HG02981 (cell line): ENCODE results near the gene LDLRAD4.
A peak's percentile ranks its signal among the peaks of the same experiment; 100 is the strongest.

Experiments used
- ATAC-seq: cut with Tn5 transposase; IDR thresholded peaks from one replicate; pipeline ENCODE4 v1.9.1; 2021; ENCODE audit warnings: mild to moderate bottlenecking, moderate library complexity; ENCODE audit not compliant: unreplicated experiment

The LDLRAD4 gene

DNA sequence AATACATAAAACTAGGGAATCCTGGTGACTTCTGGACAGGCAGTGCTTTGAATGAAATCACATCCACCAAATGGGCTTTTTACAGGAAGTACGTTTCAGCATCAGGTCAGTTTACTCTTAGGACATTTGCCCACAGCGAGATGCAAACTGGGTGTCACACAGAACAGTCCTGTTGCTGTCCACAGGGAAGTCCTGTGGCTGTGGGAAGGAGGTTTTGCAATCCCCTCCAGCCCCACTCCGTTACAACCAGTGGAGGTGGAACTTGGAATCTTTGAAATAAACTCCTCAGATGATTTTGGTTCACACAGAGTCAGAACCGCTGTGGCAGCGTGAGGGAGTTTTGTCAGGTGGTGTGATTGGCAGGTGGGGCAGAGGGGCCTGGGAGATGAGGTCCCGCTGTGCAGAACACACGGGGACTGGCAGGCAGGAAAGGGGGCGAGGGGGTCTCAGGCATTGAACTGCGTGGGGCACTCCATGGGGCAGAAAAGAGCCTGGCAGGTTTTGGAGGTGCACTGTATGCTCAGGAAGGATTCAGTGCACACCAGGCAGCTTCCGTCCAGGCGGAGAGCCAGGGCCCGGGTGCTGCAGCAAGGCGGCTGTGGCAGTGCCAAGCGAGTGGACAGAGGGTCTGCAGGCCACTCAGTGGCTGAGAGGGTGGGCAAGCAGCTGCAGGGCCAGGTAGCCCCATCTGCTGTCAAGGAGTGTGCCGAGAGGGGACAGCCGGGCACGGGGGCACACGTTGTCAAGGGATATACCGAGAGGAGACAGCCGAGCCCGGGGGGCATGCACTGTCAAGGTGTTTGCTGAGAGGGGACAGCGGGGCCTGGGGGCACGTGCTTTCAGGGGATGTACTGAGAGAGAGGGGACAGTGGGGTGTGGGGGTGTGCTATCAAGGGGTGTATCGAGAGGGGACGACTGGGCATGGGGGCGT, 148.7 kb downstream of the LDLRAD4 start:
- no peak for ATAC-seq

DNA sequence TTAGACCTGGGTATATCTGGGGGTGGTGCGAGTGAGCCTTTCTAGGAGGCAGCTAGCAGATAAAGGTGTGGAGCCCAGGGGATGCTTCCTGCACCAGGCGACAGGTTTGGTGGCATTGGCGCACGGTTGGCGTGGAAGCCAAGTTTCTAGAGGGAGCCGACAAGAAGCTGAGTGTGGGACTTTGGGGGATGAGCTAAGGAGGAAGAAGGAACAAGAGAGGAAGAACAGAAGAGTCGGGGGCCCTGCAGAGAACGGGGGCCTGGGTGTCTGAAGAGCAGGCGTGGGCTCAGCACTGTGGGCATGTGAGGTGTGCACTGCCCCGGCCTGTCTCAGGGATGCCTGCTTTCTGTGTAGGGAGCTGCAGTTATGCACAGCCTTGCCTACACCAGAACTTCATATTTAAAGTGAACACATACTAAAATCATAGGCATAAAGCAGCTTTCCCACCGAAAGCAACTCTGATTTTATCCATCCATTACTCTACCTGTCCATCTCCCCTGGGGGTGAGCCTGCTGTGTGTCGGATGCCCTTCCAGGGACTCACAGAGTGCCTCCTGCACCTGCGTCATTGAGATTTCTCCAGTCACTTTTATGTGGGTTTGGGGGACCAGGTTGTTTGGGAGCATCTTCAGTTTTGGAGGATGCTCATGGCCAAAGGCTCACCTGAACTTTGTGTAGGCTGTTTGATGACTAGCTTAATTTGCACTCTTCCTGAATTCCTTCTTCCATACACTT, 149.7 kb downstream of the LDLRAD4 start:
- ATAC-seq, result no peak

- no peak for ATAC-seq
Observed at GRCh38 chr18:13369353-13369752, 150.8 kb downstream of the LDLRAD4 start.

DNA sequence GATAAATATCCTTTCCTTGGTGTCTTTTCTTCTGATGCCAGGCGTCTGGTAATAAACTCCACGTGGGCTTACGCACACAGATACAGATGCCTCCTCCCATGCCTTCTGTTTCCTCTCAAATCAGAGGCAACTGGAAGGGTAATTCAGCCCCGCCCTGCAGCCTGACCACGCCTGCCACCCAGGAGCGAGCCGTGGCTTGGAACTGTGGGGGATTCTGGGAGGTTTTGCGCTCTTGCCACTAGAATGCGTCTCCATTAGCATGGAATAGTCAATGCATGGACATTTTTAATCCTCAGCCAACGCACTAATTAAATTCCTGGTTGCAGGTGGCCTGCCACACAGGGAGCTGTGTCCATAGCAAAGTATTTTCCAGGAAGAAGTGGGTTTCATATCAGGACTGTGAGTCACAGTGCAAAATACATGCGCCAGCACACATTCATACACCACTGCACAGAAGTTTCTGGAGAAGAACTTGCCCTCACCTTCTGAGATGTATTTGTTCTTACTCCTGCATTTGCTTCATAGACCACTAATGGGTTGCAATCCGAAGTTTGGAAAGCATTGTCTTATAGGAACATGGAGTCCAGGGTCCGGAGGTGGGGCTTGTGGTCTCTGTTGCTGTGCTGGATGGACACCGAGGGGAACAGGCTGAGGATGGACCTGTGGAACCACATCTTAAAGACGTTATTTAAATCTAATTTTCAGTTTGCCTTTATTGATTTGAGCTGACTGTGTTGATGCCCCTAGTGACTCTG, 151.4 kb downstream of the LDLRAD4 start:
- ATAC-seq, result no peak

DNA sequence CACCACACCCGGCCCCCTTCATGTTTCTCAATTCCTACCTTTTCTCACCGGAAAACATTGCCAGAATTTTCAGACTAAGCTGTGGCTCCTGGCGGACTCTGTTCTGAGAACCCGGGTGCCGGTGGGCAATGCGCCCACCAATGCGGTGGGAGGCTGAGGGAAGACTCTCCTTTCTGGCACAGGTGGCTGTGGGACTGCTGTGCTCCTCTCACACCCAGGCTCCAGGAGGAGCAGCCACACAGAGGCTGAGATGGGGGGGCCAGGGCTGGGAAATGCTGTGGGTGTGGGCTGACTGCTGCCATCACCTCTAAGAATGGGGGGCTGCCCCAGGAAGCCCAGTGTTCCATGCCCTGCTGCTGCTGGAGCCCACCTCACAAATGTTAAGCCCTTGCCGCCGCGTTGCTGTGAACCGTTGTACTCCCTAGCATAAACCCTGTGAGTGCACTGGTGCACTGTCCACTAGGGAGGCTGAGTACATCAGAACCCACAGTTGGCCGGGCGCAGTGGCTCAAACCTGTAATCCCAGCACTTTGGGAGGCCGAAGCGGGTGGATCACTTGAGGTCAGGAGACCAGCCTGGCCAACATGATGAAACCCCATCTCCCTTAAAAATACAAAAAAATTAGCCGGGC, 152.6 kb downstream of the LDLRAD4 start:
- no peak for ATAC-seq

DNA sequence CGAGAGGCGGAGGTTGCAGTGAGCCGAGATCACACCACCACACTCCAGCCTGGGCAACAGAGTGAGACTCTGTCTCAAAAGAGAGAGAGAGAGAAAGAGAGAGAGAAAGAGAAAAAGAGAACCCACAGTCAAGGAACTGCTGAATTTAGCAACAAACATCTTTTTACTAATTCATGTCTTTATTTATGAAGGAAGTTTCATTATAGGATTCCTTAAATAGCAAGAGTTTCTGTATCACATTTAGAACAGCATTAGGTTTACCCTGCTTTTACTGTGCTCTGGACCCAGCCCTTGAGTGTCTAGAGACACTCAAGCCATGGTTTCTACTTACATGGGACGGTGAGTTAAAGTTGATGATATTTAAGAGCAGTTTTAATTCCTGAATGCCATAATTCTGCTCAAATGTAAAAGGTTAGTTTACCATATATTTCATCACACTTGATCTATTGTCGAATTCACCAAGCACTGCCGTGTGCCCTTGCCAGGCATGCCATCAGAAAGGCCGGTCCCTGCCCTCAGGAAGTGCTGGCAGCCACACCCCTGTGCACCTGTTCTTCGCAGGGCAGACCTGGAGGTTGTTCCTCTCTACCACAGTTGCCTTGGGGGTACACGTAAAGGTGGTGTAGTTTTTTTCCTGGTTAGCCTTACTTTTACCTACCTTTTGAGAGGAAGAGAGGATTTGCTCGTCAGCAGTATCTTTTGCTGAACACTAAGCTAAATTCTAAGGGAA, 153.3 kb downstream of the LDLRAD4 start:
- ATAC-seq, result no peak

DNA sequence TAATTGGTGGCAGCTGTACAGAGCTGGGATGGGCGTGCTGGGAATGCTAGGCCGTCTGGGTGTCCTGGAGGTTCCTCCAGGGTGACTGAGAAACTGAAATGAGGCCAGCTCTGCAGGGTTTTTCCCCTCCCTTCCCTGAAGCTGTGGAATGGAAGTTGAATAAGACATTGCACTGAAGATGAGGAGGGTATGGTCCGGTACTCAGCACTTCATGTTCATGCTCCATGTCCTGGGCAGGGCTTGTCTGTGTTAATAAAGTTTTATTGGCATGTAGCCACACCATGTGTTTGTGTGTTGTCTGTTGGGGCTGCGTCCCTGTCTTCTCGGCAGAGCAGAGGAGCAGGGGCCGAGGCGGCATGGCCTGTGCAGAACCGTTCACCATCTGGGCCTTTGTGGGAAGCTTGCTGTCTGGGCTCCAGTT, 154.0 kb downstream of the LDLRAD4 start:
- ATAC-seq, result no peak

DNA sequence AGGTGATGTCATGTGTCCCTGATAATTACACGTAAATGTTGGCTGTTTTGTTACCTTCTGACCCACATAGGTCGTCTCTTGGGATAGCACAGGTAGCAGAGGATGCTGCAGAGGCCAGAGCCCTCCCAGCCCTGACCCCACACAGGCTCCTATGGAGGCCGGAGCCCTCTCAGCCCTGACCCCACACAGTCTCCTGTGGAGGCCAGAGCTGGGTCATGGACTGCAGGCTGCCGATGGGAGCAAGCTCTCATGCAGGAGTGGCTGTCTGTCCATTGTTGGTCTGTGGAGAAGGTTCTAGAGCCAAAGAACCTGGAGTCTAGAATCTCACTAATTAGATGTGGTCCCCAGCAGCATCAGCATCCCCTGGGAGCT, 155.5 kb downstream of the LDLRAD4 start:
- no peak for ATAC-seq

DNA sequence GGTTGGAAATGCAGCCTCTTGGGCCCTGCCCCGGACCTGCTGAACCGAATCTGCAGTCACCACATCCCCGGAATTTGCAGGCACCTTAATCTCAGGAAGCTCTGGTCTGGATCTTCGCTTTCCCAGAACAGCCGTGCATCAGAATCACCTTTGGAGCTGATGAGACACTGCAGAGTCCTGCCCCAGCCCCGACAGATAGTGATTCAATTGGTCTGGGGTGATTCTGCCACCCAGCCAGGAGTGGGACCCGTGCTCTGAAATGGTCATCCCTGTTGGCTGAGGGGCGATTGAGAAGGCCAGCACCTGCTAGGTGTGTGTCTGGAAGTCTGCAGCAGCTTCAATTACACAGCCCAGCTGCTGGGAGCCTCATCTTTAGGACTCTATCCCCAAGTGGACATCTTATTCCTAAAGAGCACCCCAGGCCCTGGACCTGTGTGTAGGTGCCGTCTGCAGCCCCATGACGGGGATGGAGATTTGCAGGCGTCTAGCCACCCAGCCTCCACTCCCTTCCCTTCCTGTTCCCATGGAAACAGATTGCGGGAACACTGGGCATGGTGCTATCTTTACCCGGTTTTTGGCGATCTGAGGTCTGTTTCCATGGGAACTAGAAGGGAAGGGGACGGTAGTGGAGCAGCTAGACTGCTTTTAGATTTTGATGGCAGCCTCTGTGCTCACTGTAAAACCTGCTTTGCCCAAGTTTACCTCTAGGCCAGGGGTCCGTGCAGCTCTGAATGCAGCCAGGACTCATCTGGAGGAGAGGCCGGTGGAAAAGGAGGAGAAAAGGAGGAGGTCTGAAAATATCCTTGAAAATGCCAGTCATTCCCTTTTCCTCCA, 156.1 kb downstream of the LDLRAD4 start:
- no peak for ATAC-seq

DNA sequence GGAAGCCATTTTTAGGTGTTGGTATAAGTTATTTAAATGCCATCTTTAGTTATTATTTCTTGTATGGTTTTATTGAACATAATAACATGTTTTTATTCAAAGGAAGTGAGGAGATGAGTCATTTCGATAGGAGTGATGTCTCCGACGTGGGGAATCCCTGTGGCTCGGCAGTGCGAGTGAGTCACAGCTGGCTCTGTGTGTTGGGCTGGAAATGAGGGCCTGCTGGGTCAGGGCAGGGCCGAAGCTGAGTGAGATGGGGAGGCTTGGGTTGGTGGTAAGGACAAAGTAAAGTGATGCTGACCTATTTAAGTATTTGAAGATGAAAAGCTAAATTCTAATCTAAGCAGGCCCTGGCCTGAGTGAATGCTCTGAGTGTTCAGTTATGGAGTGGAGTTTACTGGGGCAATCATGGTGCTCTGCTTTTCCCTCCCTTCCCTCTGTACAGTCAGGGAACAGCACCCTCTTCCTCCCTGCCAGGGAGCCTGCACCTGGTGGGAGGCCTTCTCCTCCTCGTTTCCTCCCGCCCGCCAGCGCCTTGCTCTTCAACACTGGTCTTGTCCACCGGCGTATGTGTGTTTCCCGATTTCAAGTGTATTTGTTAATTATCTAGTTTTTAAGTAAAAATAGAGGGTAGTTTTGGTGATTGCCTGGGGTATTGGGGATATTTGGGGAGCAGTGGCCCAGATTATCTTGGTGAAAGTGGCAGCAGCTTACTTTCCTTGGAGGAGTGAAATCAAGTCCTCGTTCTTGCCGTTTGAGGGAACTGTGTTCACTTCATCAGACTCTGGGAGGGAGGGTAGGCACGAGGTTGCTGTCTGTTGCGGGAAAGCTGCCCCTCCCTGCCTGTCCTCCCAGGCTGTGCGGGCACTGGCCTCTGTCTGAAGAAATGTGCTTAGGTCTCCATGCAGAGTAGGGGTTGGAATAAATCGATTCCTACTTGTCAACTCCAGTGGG, 157.0 kb downstream of the LDLRAD4 start:
- peak; percentile 88 for ATAC-seq

DNA sequence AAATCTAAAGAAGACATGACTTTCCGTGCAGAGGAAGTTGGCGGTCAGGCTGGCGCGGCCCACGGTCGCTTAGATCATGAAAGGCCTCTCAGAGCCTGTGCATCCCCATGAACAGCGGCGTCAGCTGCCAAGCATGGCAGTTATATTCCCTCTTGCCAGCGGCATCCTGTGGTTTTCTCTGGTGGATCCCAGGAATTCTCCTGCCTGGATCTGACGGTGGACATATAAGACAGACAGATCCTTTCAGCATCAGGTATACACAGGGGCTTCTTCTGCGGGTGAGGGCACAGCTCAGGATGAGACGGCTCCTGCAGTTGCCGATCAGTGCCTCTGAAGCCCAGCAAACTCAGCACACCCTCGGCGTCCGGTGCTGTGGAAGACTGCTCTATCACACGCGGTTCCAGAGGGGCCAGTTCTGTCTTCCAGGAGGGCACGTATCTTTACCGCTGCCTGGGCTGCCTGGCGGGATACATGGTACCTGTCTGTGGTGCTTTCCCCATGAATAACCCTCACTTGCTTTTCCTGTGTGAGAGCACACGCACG, 157.8 kb downstream of the LDLRAD4 start:
- no peak for ATAC-seq

GRCh38 chr18:13376841-13377351, 158.3 kb downstream of the LDLRAD4 start:
- no peak for ATAC-seq

DNA sequence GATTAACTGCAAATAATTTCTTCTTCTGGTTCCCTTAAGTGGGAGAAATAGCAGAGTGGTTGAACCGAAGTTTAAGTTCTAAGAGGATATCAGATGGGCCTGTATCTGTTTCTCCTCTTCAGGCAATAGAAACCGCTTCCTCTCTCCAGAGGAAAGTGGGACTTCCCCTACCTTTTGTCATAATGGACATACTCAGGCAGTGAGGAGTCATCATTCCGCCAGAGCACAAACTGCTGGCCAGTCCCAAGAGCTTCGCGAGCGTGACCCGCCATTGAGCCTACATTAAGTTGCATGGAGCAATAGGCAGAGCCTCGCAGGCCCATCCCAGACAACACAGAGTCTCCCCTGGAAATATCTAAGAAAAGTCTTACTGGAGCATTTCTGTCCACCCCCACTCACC, 158.9 kb downstream of the LDLRAD4 start:
- no peak for ATAC-seq

DNA sequence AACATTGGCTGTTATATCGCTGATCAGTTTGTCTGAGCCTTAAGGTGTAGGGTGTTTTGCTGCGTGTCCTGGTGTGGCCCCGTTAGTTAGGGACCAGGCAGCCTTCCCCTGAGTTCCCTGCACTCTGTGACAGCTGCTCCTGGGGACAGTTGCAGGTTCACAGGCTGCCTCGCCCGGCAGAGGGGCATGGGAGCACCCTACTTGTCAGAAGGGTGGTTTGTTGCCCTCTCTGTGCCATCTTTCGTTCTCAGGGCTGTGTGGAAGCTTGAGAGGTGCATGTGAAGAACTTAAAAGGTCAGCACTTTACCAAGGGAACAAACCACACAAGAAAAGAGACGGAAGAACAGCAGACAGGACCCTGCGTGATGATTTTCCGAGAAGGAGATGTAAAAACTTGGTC, 159.6 kb downstream of the LDLRAD4 start:
- no peak for ATAC-seq

DNA sequence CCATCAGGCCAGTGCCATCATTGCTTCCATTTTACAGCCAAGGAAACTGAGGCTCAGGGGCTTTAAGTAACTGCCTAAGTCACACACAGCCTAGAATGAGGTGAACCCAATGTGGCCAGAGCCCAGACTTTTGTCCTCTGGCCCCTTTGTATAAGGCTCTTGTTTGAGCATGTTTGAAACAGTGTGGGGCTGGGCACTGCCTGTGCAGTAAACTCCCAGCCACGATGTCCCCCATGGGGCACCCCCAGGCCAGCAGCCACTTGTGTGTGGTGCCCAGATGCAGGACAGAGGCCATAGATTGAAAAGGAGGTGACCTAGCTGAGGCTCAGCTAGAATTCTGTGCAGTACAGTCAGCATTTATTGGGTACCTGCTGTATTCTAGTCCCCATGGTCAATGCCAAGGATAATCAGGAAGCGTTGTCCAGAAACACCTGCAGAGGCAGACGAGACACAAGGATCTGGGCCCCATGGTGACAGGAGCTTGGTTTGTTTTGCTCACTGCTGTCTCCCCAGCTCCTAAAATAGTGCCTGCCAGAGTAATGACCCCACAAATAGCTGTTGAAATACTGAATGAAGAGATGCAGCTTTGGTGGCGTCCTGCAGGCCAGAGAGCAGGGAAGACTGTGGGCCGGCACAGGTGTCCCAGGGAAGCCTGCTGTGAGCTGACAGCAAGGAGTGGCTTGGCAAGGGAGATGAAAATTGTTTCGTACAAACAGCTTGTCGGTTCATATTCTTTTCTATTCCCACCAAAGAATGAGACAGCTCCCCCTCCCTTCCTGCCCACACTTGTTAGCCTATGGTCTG, 160.7 kb downstream of the LDLRAD4 start:
- no peak for ATAC-seq

GRCh38 chr18:13379930-13380690, 161.6 kb downstream of the LDLRAD4 start:
- no peak for ATAC-seq
